ENCODE results near the gene KCTD20. TPM values are rescaled to one million over a fixed set of nuclear protein-coding genes. Genes with fewer than 3 reads are reported as not detected.

KCTD20 gene
- total and polyA plus RNA-seq, 5 donors from 2014 or later: 35.4 to 47.8 (median 41.7) TPM

GRCh38 chr6:36523451-36523850 lies 80.7 kb downstream of the KCTD20 start:
- DNase-seq (no peak), ATAC-seq (ENCODE audit: low read depth in 2 of 2) (no peak)
- Mint-ChIP-seq H3K36me3 (peaks cover 65% of the 10 kb centered on the region), H3K27ac (peak overlapping the region in 2 of 3 donors; percentile 12 to 49), H3K9me3 (no peaks in the 10 kb centered on the region), H3K4me1 (peaks cover 33 to 70% (median 46%) of the 10 kb centered on the region in 4 donors), H3K4me3 (no peak overlapping the region), H3K27me3 (no peaks in the 10 kb centered on the region)
- H3K9me3 ChIP-seq (ENCODE audit: control insufficient read depth in 2 of 2, low read length in 2 of 2): no peaks in the 10 kb centered on the region
- H3K4me3 ChIP-seq (ENCODE audit: low read depth, low read length): no peak overlapping the region
- peaks cover 26% of the 10 kb centered on the region for H3K4me1 ChIP-seq (ENCODE audit: control insufficient read depth, insufficient read depth, low read length, poor library complexity, severe bottlenecking)
- H3K27me3 ChIP-seq (ENCODE audit: control insufficient read depth, insufficient read depth, low read length): no peaks in the 10 kb centered on the region
- peaks cover 81% of the 10 kb centered on the region for H3K36me3 ChIP-seq (ENCODE audit: control insufficient read depth, insufficient read depth, low read length)
- H3K27ac ChIP-seq (ENCODE audit: insufficient read depth, low read length, poor library complexity, severe bottlenecking): no peak overlapping the region

GRCh38 chr6:36523936-36524499 lies 81.2 kb downstream of the KCTD20 start:
- Mint-ChIP-seq H3K9me3 (no peaks in the 10 kb centered on the region), H3K4me1 (peaks cover 30 to 70% (median 44%) of the 10 kb centered on the region in 4 donors), H3K36me3 (peaks cover 62% of the 10 kb centered on the region), H3K4me3 (no peak overlapping the region), H3K27me3 (no peaks in the 10 kb centered on the region), H3K27ac (peak overlapping the region in 1 of 3 donors; percentile 12)
- H3K27ac ChIP-seq (ENCODE audit: insufficient read depth, low read length, poor library complexity, severe bottlenecking): no peak overlapping the region
- no peak overlapping the region for H3K4me3 ChIP-seq (ENCODE audit: low read depth, low read length)
- no peaks in the 10 kb centered on the region for H3K27me3 ChIP-seq (ENCODE audit: control insufficient read depth, insufficient read depth, low read length)
- H3K36me3 ChIP-seq (ENCODE audit: control insufficient read depth, insufficient read depth, low read length): peaks cover 80% of the 10 kb centered on the region
- H3K4me1 ChIP-seq (ENCODE audit: control insufficient read depth, insufficient read depth, low read length, poor library complexity, severe bottlenecking): peaks cover 26% of the 10 kb centered on the region
- no peak for DNase-seq
- no peak for ATAC-seq (ENCODE audit: low read depth in 2 of 2)
- H3K9me3 ChIP-seq (ENCODE audit: control insufficient read depth in 2 of 2, low read length in 2 of 2): no peaks in the 10 kb centered on the region

GRCh38 chr6:36524871-36525270 lies 82.1 kb downstream of the KCTD20 start:
- H3K27ac Mint-ChIP-seq: peak overlapping the region in 2 of 3 donors; percentile 35 to 62
- DNase-seq (no peak), ATAC-seq (ENCODE audit: low read depth in 2 of 2) (no peak)
- H3K9me3 Mint-ChIP-seq: no peaks in the 10 kb centered on the region
- H3K4me1 ChIP-seq (ENCODE audit: control insufficient read depth, insufficient read depth, low read length, poor library complexity, severe bottlenecking): peaks cover 22% of the 10 kb centered on the region
- no peak overlapping the region for H3K27ac ChIP-seq (ENCODE audit: insufficient read depth, low read length, poor library complexity, severe bottlenecking)
- H3K4me1 Mint-ChIP-seq: peaks cover 32 to 69% (median 46%) of the 10 kb centered on the region in 4 donors
- H3K36me3 Mint-ChIP-seq: peaks cover 64% of the 10 kb centered on the region
- H3K27me3 ChIP-seq (ENCODE audit: control insufficient read depth, insufficient read depth, low read length): no peaks in the 10 kb centered on the region
- no peaks in the 10 kb centered on the region for H3K9me3 ChIP-seq (ENCODE audit: control insufficient read depth in 2 of 2, low read length in 2 of 2)
- no peak overlapping the region for H3K4me3 Mint-ChIP-seq
- H3K4me3 ChIP-seq (ENCODE audit: low read depth, low read length): no peak overlapping the region
- peaks cover 80% of the 10 kb centered on the region for H3K36me3 ChIP-seq (ENCODE audit: control insufficient read depth, insufficient read depth, low read length)
- no peaks in the 10 kb centered on the region for H3K27me3 Mint-ChIP-seq

- H3K27me3 ChIP-seq (ENCODE audit: control insufficient read depth, insufficient read depth, low read length): no peaks in the 10 kb centered on the region
- H3K27ac ChIP-seq (ENCODE audit: insufficient read depth, low read length, poor library complexity, severe bottlenecking): no peak overlapping the region
- peaks cover 27 to 67% (median 42%) of the 10 kb centered on the region in 4 donors for H3K4me1 Mint-ChIP-seq
- DNase-seq: no peak
- H3K9me3 ChIP-seq (ENCODE audit: control insufficient read depth in 2 of 2, low read length in 2 of 2): no peaks in the 10 kb centered on the region
- H3K4me3 Mint-ChIP-seq: no peak overlapping the region
- H3K27me3 Mint-ChIP-seq: no peaks in the 10 kb centered on the region
- H3K9me3 Mint-ChIP-seq: no peaks in the 10 kb centered on the region
- H3K36me3 ChIP-seq (ENCODE audit: control insufficient read depth, insufficient read depth, low read length): peaks cover 79% of the 10 kb centered on the region
- peaks cover 21% of the 10 kb centered on the region for H3K4me1 ChIP-seq (ENCODE audit: control insufficient read depth, insufficient read depth, low read length, poor library complexity, severe bottlenecking)
- peaks cover 59% of the 10 kb centered on the region for H3K36me3 Mint-ChIP-seq
- no peak for ATAC-seq (ENCODE audit: low read depth in 2 of 2)
- H3K4me3 ChIP-seq (ENCODE audit: low read depth, low read length): no peak overlapping the region
- H3K27ac Mint-ChIP-seq: peak overlapping the region; percentile 35 to 85 (median 39)
Observed at GRCh38 chr6:36525346-36525745, 82.5 kb downstream of the KCTD20 start.

GRCh38 chr6:36526066-36526465 lies 83.3 kb downstream of the KCTD20 start:
- DNase-seq: no peak

GRCh38 chr6:36533321-36533720 lies 90.5 kb downstream of the KCTD20 start:
- peaks cover 35 to 88% (median 63%) of the 10 kb centered on the region in 4 donors for H3K4me1 Mint-ChIP-seq
- no peak for ATAC-seq (ENCODE audit: low read depth in 2 of 2)
- peak overlapping the region; percentile 39 for H3K4me3 ChIP-seq (ENCODE audit: low read depth, low read length)
- H3K36me3 Mint-ChIP-seq: peaks cover 69% of the 10 kb centered on the region
- H3K27ac ChIP-seq (ENCODE audit: insufficient read depth, low read length, poor library complexity, severe bottlenecking): no peak overlapping the region
- H3K9me3 ChIP-seq (ENCODE audit: control insufficient read depth in 2 of 2, low read length in 2 of 2): no peaks in the 10 kb centered on the region
- peak overlapping the region in 2 of 4 donors; percentile 26 to 64 for H3K4me3 Mint-ChIP-seq
- H3K27me3 ChIP-seq (ENCODE audit: control insufficient read depth, insufficient read depth, low read length): no peaks in the 10 kb centered on the region
- H3K27me3 Mint-ChIP-seq: no peaks in the 10 kb centered on the region
- DNase-seq: no peak
- H3K9me3 Mint-ChIP-seq: no peaks in the 10 kb centered on the region
- H3K4me1 ChIP-seq (ENCODE audit: control insufficient read depth, insufficient read depth, low read length, poor library complexity, severe bottlenecking): peaks cover 36% of the 10 kb centered on the region
- H3K27ac Mint-ChIP-seq: peak overlapping the region in 2 of 3 donors; percentile 31 to 87
- H3K36me3 ChIP-seq (ENCODE audit: control insufficient read depth, insufficient read depth, low read length): peaks cover 85% of the 10 kb centered on the region

More at GRCh38 chr6:36526066-36526465, 83.3 kb downstream of the KCTD20 start:
- H3K4me3 ChIP-seq (ENCODE audit: low read depth, low read length): no peak overlapping the region
- H3K4me1 ChIP-seq (ENCODE audit: control insufficient read depth, insufficient read depth, low read length, poor library complexity, severe bottlenecking): peaks cover 21% of the 10 kb centered on the region
- Mint-ChIP-seq H3K36me3 (peaks cover 55% of the 10 kb centered on the region), H3K4me1 (peaks cover 23 to 67% (median 41%) of the 10 kb centered on the region in 4 donors), H3K27me3 (no peaks in the 10 kb centered on the region), H3K9me3 (no peaks in the 10 kb centered on the region), H3K27ac (no peak overlapping the region), H3K4me3 (no peak overlapping the region)
- H3K27ac ChIP-seq (ENCODE audit: insufficient read depth, low read length, poor library complexity, severe bottlenecking): no peak overlapping the region
- H3K36me3 ChIP-seq (ENCODE audit: control insufficient read depth, insufficient read depth, low read length): peaks cover 79% of the 10 kb centered on the region
- H3K27me3 ChIP-seq (ENCODE audit: control insufficient read depth, insufficient read depth, low read length): no peaks in the 10 kb centered on the region
- no peaks in the 10 kb centered on the region for H3K9me3 ChIP-seq (ENCODE audit: control insufficient read depth in 2 of 2, low read length in 2 of 2)
- ATAC-seq (ENCODE audit: low read depth in 2 of 2): no peak

GRCh38 chr6:36536873-36537547 lies 94.2 kb downstream of the KCTD20 start:
- H3K36me3 Mint-ChIP-seq: peaks cover 74% of the 10 kb centered on the region
- H3K4me3 ChIP-seq (ENCODE audit: low read depth, low read length): no peak overlapping the region
- peak overlapping the region; percentile 15 to 81 (median 51) for H3K27ac Mint-ChIP-seq
- H3K4me1 Mint-ChIP-seq: peaks cover 43 to 87% (median 64%) of the 10 kb centered on the region in 4 donors
- H3K36me3 ChIP-seq (ENCODE audit: control insufficient read depth, insufficient read depth, low read length): peaks cover 77% of the 10 kb centered on the region
- no peak for ATAC-seq (ENCODE audit: low read depth in 2 of 2)
- no peaks in the 10 kb centered on the region for H3K27me3 Mint-ChIP-seq
- peaks cover 53% of the 10 kb centered on the region for H3K4me1 ChIP-seq (ENCODE audit: control insufficient read depth, insufficient read depth, low read length, poor library complexity, severe bottlenecking)
- peak overlapping the region; percentile 14 for H3K27ac ChIP-seq (ENCODE audit: insufficient read depth, low read length, poor library complexity, severe bottlenecking)
- no peaks in the 10 kb centered on the region for H3K9me3 Mint-ChIP-seq
- no peak for DNase-seq
- peak overlapping the region in 3 of 4 donors; percentile 48 to 84 (median 62) for H3K4me3 Mint-ChIP-seq
- no peaks in the 10 kb centered on the region for H3K27me3 ChIP-seq (ENCODE audit: control insufficient read depth, insufficient read depth, low read length)
- H3K9me3 ChIP-seq (ENCODE audit: control insufficient read depth in 2 of 2, low read length in 2 of 2): no peaks in the 10 kb centered on the region

All from CD4-positive, CD25-positive, alpha-beta regulatory T cell (primary cell).